HCT116 (cell line): ENCODE measurements around the gene JPH3. TPM values are rescaled to one million over a fixed set of nuclear protein-coding genes. Genes with fewer than 3 reads are reported as not detected.

ENCODE experiments used
- ATAC-seq: fragments of 200-7000 bp; cut with Tn5 transposase; 2 replicates; pipeline ENCODE4 v1.9.1; 2020; ENCODE audit warnings: mild to moderate bottlenecking, moderate library complexity
- BruUV-seq: library from RNA; stranded (reverse); fragments of 400-500 nt; replicated peaks from 2 replicates; lab custom pipeline; 2021; lab: Mats Ljungman, UMichigan
- CTCF ChIA-PET: fragments of 300-600 bp; sonication (Branson Sonifier 250); formaldehyde crosslinking; loops from one replicate; lab custom pipeline; 2021; ENCODE audit warnings: antibody characterized with exemption; lab: Charles Lee
- POLR2A ChIA-PET: fragments of 300-600, 350-600 bp; sonication (Branson Sonifier 250); formaldehyde crosslinking; loops from one replicate; lab custom pipeline; 2021; ENCODE audit warnings: antibody characterized with exemption; lab: Charles Lee
- RAD21 ChIA-PET, 2 experiments: fragments of 300-600 bp; sonication (Branson Sonifier 250); formaldehyde crosslinking; loops; one replicate each; lab custom pipeline; 2023; ENCODE audit warnings: low total read pairs in 2 of 2; ENCODE audit not compliant: uncharacterized antibody in 2 of 2, unreplicated experiment in 2 of 2, low non-redundant PET in 1 of 2; lab: Charles Lee
- DNase-seq: peaks from one replicate; pipeline ENCODE4 v3.0.0-alpha.2; 2010; ENCODE audit warnings: low read depth, low spot score
- H2AFZ ChIP-seq: fragments of 200-600 bp; shearing (Covaris generic), sonication (generic); 2 replicates; pipeline ENCODE4 v1.6.1; 2017; ENCODE audit warnings: low read depth, mixed run types, mixed read lengths, antibody characterized with exemption, low read length; ENCODE audit not compliant: poor library complexity, severe bottlenecking
- H3K27ac ChIP-seq: 2 replicates; pipeline ENCODE4 v1.5.1; 2012; ENCODE audit warnings: low read depth, low read length
- H3K27me3 ChIP-seq: fragments of 200-600 bp; sonication (generic); 2 replicates; pipeline ENCODE4 v1.6.1; 2016; ENCODE audit warnings: mixed run types, low read length, mixed read lengths; ENCODE audit not compliant: insufficient read depth
- H3K36me3 ChIP-seq, 2 experiments: fragments of 200-500 bp in 1 of 2; fragments of 200-600 bp in 1 of 2; sonication (Bioruptor generic) in 1 of 2; sonication (generic) in 1 of 2; 2 replicates each; pipeline versions ENCODE4 v1.5.1 to v1.6.1; 2014 to 2016; ENCODE audit warnings: low read length in 2 of 2, inconsistent platforms in 1 of 2, mixed read lengths in 1 of 2, mixed run types in 1 of 2; ENCODE audit not compliant: insufficient read depth in 2 of 2, control insufficient read depth in 1 of 2
- H3K4me1 ChIP-seq, 2 experiments: fragments of 200-600 bp in 1 of 2; sonication (generic) in 1 of 2; 2 replicates each; pipeline versions ENCODE4 v1.5.1 to v1.6.1; 2012 to 2017; ENCODE audit warnings: low read length in 2 of 2, inconsistent platforms in 1 of 2, mild to moderate bottlenecking in 1 of 2, mixed read lengths in 1 of 2, mixed run types in 1 of 2, moderate library complexity in 1 of 2; ENCODE audit not compliant: insufficient read depth in 2 of 2, control insufficient read depth in 1 of 2
- H3K4me2 ChIP-seq: fragments of 200-600 bp; sonication (generic); 2 replicates; pipeline ENCODE4 v1.6.1; 2017; ENCODE audit warnings: mixed run types, low read length, mixed read lengths
- H3K4me3 ChIP-seq, 2 experiments: fragments of 200-600 bp in 1 of 2; sonication (generic) in 1 of 2; replicated peaks in 1 of 2; 2 replicates each; pipeline ENCODE4 v1.5.1; 2011 to 2016; ENCODE audit warnings: low read length in 2 of 2, control low read depth in 1 of 2, low read depth in 1 of 2, mild to moderate bottlenecking in 1 of 2, mixed read lengths in 1 of 2, mixed run types in 1 of 2
- H3K79me2 ChIP-seq: fragments of 200-600 bp; sonication (generic); 2 replicates; pipeline ENCODE4 v1.6.1; 2017; ENCODE audit warnings: mild to moderate bottlenecking, mixed run types, low read length, moderate library complexity, mixed read lengths; ENCODE audit not compliant: insufficient read depth
- H3K9ac ChIP-seq: fragments of 200-600 bp; sonication (generic); 2 replicates; pipeline ENCODE4 v1.6.1; 2016; ENCODE audit warnings: low read length, mixed read lengths
- H3K9me2 ChIP-seq: fragments of 200-600 bp; sonication (generic), shearing (Covaris generic); 2 replicates; pipeline ENCODE4 v1.6.1; 2017; ENCODE audit warnings: mixed run types, mild to moderate bottlenecking, moderate library complexity; ENCODE audit not compliant: insufficient read depth
- H3K9me3 ChIP-seq, 2 experiments: fragments of 200-500 bp in 1 of 2; fragments of 200-600 bp in 1 of 2; sonication (Bioruptor generic) in 1 of 2; sonication (generic) in 1 of 2; 2 replicates each; pipeline ENCODE4 v1.6.1; 2014 to 2017; ENCODE audit warnings: low read length in 2 of 2, mixed read lengths in 2 of 2, inconsistent platforms in 1 of 2, low read depth in 1 of 2, mild to moderate bottlenecking in 1 of 2, mixed run types in 1 of 2, moderate library complexity in 1 of 2; ENCODE audit not compliant: control insufficient read depth in 1 of 2, insufficient read depth in 1 of 2
- H4K20me1 ChIP-seq: fragments of 200-600 bp; sonication (generic), shearing (Covaris generic); 2 replicates; pipeline ENCODE4 v1.6.1; 2017; ENCODE audit warnings: mixed run types, mild to moderate bottlenecking, moderate library complexity; ENCODE audit not compliant: insufficient read depth
- EGR1 ChIP-seq: IDR thresholded peaks from 2 replicates; pipeline ENCODE4 v1.6.1; 2012; ENCODE audit warnings: low read depth
- EZH2 ChIP-seq: fragments of 200-600 bp; sonication (generic); IDR thresholded peaks from 2 replicates; pipeline ENCODE4 v1.6.1; 2017; ENCODE audit warnings: antibody characterized with exemption, mixed run types
- EZH2phosphoT487 ChIP-seq: fragments of 200-600 bp; IDR thresholded peaks from 2 replicates; pipeline ENCODE4 v1.6.1; 2018; ENCODE audit warnings: antibody characterized with exemption, borderline replicate concordance
- FOSL1 ChIP-seq: IDR thresholded peaks from 2 replicates; pipeline ENCODE4 v1.6.1; 2012; ENCODE audit warnings: low read depth
- JUND ChIP-seq: IDR thresholded peaks from 2 replicates; pipeline ENCODE4 v1.6.1; 2012
- POLR2A ChIP-seq: IDR thresholded peaks from 2 replicates; pipeline ENCODE4 v1.7.0; 2011; ENCODE audit warnings: borderline replicate concordance; ENCODE audit not compliant: insufficient read depth, insufficient read length; ENCODE audit errors: extremely low read depth
- RAD21 ChIP-seq: IDR thresholded peaks from 2 replicates; pipeline ENCODE4 v1.6.1; 2012; ENCODE audit warnings: low read depth, mild to moderate bottlenecking
- SP1 ChIP-seq: IDR thresholded peaks from 2 replicates; pipeline ENCODE4 v1.6.1; 2012; ENCODE audit warnings: low read depth
- SRF ChIP-seq: IDR thresholded peaks from 2 replicates; pipeline ENCODE4 v1.6.1; 2012; ENCODE audit warnings: low read depth
- TCF7L2 ChIP-seq: IDR thresholded peaks from 2 replicates; pipeline ENCODE4 v1.7.0; 2011; ENCODE audit warnings: borderline replicate concordance, inconsistent platforms; ENCODE audit not compliant: insufficient read depth, insufficient read length; ENCODE audit errors: extremely low read depth
- ZFX ChIP-seq: fragments of 450-650 bp; IDR thresholded peaks from 2 replicates; pipeline ENCODE4 v1.6.1; 2017
- intact Hi-C: fragments of 100-400 bp; cut with micrococcal nuclease; formaldehyde crosslinking; loops from 2 replicates; pipeline ENCODE4 v1.10.0; 2022
- total RNA-seq: library from RNA; stranded (reverse); gene quantifications from one replicate; pipeline ENCODE4 v1.2.1, GENCODE V29; 2021; ENCODE audit not compliant: unreplicated experiment
- TF ChIP-seq, protein P1 (sequence below): IDR thresholded peaks from 2 replicates; pipeline ENCODE4 v1.6.1; 2012
- TF ChIP-seq, protein P2 (sequence below): IDR thresholded peaks from 2 replicates; pipeline ENCODE4 v1.6.1; 2012; ENCODE audit warnings: low read depth
- TF ChIP-seq, protein P3 (sequence below): IDR thresholded peaks from 2 replicates; pipeline ENCODE4 v1.6.1; 2012
- TF ChIP-seq, protein P4 (sequence below), 3 experiments: fragments of 200-600 bp in 1 of 3; sonication (generic) in 1 of 3; IDR thresholded peaks in 2 of 3; conservative IDR thresholded peaks in 1 of 3; 2 replicates each; pipeline ENCODE4 v1.5.1; 2012 to 2017; ENCODE audit warnings: low read depth in 2 of 3, low read length in 2 of 3, antibody characterized with exemption in 1 of 3, borderline replicate concordance in 1 of 3, control low read depth in 1 of 3, mild to moderate bottlenecking in 1 of 3, mixed read lengths in 1 of 3, mixed run types in 1 of 3, moderate library complexity in 1 of 3; ENCODE audit not compliant: insufficient read depth in 1 of 3

Gene JPH3
- total RNA-seq, 1 experiment from 2014 or later: 0.10 TPM

DNA sequence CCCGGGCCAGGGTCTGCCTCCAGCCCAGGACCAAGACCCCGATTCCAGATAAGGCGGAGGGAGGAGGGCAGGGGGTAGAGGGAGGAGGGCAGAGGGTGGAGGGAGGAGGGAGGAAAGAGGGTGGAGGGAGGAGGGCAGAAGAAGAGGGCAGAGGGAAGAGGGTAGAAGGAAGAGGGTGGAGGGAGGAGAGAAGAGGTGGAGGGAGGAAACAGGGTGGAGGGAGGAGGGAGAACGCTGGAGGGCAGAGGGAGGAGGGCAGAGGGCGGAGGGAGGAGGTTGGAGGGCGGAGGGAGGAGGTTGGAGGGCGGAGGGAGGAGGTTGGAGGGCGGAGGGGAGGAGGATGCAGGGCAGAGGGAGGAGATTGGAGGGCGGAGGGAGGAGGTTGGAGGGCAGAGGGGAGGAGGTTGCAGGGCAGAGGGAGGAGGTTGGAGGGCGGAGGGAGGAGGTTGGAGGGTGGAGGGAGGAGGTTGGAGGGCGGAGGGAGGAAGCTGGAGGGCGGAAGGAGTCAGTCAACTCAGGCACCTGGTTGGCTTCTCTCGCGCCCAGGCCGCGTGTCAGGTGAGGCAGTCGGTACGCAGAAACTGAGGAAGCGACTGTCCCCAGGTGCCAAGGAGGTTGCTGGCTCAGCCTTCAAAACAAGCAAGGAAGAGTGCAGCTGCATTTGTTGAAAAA is 98.2 kb downstream of the JPH3 start:
- RAD21 ChIA-PET: no interaction called here
- H3K9me3 ChIP-seq: no peaks in the 10 kb centered on the region
- BruUV-seq: no TSS peak

More for the DNA sequence above, 98.2 kb downstream of the JPH3 start:
- Histone ChIP-seq H3K4me1 (no peaks in the 10 kb centered on the region), H3K27me3 (no peaks in the 10 kb centered on the region), H3K4me3 (no peak overlapping the region), H3K4me2 (no peak overlapping the region), H3K79me2 (peaks cover 9% of the 10 kb centered on the region; the same call in 1 of the 2 replicates), H3K9ac (no peak overlapping the region), H4K20me1 (no peaks in the 10 kb centered on the region), H3K36me3 (peaks cover 5 to 19% of the 10 kb centered on the region in 2 experiments; a peak in 3 of 4 replicates), H3K27ac (no peak overlapping the region), H2AFZ (no peak overlapping the region), H3K9me2 (no peaks in the 10 kb centered on the region)
- DNase-seq (no peak), ATAC-seq (no peak)
- intact Hi-C loops: no loop called here
- ChIA-PET POLR2A (no interaction called here), CTCF (no interaction called here)
- TF ChIP-seq EGR1 (no peak), POLR2A (no peak), EZH2 (no peak), SRF (no peak), ZFX (no peak), FOSL1 (no peak), EZH2phosphoT487 (no peak), SP1 (no peak), JUND (no peak), RAD21 (no peak), TCF7L2 (no peak)
- TF ChIP-seq, protein P1, sequence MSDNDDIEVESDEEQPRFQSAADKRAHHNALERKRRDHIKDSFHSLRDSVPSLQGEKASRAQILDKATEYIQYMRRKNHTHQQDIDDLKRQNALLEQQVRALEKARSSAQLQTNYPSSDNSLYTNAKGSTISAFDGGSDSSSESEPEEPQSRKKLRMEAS: no peak
- TF ChIP-seq, protein P2, sequence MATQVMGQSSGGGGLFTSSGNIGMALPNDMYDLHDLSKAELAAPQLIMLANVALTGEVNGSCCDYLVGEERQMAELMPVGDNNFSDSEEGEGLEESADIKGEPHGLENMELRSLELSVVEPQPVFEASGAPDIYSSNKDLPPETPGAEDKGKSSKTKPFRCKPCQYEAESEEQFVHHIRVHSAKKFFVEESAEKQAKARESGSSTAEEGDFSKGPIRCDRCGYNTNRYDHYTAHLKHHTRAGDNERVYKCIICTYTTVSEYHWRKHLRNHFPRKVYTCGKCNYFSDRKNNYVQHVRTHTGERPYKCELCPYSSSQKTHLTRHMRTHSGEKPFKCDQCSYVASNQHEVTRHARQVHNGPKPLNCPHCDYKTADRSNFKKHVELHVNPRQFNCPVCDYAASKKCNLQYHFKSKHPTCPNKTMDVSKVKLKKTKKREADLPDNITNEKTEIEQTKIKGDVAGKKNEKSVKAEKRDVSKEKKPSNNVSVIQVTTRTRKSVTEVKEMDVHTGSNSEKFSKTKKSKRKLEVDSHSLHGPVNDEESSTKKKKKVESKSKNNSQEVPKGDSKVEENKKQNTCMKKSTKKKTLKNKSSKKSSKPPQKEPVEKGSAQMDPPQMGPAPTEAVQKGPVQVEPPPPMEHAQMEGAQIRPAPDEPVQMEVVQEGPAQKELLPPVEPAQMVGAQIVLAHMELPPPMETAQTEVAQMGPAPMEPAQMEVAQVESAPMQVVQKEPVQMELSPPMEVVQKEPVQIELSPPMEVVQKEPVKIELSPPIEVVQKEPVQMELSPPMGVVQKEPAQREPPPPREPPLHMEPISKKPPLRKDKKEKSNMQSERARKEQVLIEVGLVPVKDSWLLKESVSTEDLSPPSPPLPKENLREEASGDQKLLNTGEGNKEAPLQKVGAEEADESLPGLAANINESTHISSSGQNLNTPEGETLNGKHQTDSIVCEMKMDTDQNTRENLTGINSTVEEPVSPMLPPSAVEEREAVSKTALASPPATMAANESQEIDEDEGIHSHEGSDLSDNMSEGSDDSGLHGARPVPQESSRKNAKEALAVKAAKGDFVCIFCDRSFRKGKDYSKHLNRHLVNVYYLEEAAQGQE: no peak
- TF ChIP-seq, protein P3, sequence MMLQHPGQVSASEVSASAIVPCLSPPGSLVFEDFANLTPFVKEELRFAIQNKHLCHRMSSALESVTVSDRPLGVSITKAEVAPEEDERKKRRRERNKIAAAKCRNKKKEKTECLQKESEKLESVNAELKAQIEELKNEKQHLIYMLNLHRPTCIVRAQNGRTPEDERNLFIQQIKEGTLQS: no peak
- TF ChIP-seq, protein P4, sequence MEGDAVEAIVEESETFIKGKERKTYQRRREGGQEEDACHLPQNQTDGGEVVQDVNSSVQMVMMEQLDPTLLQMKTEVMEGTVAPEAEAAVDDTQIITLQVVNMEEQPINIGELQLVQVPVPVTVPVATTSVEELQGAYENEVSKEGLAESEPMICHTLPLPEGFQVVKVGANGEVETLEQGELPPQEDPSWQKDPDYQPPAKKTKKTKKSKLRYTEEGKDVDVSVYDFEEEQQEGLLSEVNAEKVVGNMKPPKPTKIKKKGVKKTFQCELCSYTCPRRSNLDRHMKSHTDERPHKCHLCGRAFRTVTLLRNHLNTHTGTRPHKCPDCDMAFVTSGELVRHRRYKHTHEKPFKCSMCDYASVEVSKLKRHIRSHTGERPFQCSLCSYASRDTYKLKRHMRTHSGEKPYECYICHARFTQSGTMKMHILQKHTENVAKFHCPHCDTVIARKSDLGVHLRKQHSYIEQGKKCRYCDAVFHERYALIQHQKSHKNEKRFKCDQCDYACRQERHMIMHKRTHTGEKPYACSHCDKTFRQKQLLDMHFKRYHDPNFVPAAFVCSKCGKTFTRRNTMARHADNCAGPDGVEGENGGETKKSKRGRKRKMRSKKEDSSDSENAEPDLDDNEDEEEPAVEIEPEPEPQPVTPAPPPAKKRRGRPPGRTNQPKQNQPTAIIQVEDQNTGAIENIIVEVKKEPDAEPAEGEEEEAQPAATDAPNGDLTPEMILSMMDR (IDR thresholded peaks at IDR 0.05 in 2 of 3, conservative IDR thresholded peaks at IDR 0.05 in 1 of 3; ENCODE audit: borderline replicate concordance in 1 of 3, insufficient read depth in 1 of 3, low read depth in 2 of 3, low read length in 2 of 3): no peak
